Neural cell (in vitro differentiated cells): ENCODE measurements around the gene REG3A.

ENCODE experiments used
- CTCF ChIP-seq: fragments of 450-650 bp; IDR thresholded peaks from 2 replicates; pipeline ENCODE4 v1.5.1; 2014; ENCODE audit warnings: antibody characterized with exemption, mild to moderate bottlenecking, moderate library complexity; ENCODE audit not compliant: poor library complexity, severe bottlenecking
- TF ChIP-seq, protein P1 (sequence below): IDR thresholded peaks from 2 replicates; pipeline ENCODE4 v1.6.1; 2012; ENCODE audit warnings: borderline replicate concordance

DNA sequence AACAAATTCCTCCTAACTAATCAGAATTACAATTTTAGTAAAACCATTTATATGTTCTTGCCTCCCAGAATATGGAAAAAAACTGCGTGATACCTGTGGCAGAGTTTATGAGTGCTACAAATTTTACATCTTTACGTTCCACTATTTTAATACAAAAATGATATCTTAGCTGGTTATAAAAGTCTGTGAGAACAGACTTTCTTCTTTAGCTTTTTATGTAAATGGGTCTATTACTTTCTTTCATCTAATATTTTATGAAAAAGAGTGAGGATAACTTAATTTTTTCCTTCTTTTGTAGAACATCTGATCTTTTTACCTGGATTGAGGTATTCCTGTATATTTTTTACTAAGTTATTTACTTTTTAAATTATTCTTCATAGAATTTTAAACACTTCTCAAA is 22.1 kb upstream of the REG3A start:
- TF ChIP-seq CTCF, result no peak
- TF ChIP-seq, protein P1, sequence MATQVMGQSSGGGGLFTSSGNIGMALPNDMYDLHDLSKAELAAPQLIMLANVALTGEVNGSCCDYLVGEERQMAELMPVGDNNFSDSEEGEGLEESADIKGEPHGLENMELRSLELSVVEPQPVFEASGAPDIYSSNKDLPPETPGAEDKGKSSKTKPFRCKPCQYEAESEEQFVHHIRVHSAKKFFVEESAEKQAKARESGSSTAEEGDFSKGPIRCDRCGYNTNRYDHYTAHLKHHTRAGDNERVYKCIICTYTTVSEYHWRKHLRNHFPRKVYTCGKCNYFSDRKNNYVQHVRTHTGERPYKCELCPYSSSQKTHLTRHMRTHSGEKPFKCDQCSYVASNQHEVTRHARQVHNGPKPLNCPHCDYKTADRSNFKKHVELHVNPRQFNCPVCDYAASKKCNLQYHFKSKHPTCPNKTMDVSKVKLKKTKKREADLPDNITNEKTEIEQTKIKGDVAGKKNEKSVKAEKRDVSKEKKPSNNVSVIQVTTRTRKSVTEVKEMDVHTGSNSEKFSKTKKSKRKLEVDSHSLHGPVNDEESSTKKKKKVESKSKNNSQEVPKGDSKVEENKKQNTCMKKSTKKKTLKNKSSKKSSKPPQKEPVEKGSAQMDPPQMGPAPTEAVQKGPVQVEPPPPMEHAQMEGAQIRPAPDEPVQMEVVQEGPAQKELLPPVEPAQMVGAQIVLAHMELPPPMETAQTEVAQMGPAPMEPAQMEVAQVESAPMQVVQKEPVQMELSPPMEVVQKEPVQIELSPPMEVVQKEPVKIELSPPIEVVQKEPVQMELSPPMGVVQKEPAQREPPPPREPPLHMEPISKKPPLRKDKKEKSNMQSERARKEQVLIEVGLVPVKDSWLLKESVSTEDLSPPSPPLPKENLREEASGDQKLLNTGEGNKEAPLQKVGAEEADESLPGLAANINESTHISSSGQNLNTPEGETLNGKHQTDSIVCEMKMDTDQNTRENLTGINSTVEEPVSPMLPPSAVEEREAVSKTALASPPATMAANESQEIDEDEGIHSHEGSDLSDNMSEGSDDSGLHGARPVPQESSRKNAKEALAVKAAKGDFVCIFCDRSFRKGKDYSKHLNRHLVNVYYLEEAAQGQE, result no peak
